ENCODE data around the gene CHRND.

The CHRND gene

DNA sequence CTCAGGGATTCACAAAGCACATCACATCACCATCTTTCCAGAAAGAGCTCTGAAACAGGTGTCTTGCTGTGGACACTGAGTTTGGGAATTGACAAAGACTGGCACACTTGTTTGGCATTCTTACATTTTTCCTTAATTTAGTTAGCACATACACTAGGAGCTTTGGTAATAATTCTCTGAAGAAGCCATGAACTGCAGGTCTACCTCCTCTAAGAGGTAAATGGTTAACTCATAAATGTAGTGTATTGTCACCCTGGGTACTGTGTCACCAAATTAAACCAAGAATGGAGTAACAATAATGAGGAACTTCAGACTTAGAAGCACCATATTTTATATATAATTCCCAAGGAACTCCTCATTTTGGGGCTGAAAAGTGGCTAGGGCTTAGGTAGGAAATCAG, 47.1 kb downstream of the CHRND start:
- POLR2A ChIA-PET: interaction anchor here (1.5 kb wide), 1 partner anchor 22 kb away, joined by 4 read pairs; the partner anchor contains the start of genes EIF4E2 and TIGD1
- TF ChIP-seq, protein P1, sequence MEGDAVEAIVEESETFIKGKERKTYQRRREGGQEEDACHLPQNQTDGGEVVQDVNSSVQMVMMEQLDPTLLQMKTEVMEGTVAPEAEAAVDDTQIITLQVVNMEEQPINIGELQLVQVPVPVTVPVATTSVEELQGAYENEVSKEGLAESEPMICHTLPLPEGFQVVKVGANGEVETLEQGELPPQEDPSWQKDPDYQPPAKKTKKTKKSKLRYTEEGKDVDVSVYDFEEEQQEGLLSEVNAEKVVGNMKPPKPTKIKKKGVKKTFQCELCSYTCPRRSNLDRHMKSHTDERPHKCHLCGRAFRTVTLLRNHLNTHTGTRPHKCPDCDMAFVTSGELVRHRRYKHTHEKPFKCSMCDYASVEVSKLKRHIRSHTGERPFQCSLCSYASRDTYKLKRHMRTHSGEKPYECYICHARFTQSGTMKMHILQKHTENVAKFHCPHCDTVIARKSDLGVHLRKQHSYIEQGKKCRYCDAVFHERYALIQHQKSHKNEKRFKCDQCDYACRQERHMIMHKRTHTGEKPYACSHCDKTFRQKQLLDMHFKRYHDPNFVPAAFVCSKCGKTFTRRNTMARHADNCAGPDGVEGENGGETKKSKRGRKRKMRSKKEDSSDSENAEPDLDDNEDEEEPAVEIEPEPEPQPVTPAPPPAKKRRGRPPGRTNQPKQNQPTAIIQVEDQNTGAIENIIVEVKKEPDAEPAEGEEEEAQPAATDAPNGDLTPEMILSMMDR (IDR thresholded peaks at IDR 0.05; ENCODE audit: insufficient read depth, low read length, missing control alignments): no peak
- no peak for DNase-seq (ENCODE audit: low read depth, low spot score)
- H3K4me3 ChIP-seq (ENCODE audit: low read depth, low read length): no peak overlapping the region
- CTCF ChIA-PET: no interaction called here

DNA sequence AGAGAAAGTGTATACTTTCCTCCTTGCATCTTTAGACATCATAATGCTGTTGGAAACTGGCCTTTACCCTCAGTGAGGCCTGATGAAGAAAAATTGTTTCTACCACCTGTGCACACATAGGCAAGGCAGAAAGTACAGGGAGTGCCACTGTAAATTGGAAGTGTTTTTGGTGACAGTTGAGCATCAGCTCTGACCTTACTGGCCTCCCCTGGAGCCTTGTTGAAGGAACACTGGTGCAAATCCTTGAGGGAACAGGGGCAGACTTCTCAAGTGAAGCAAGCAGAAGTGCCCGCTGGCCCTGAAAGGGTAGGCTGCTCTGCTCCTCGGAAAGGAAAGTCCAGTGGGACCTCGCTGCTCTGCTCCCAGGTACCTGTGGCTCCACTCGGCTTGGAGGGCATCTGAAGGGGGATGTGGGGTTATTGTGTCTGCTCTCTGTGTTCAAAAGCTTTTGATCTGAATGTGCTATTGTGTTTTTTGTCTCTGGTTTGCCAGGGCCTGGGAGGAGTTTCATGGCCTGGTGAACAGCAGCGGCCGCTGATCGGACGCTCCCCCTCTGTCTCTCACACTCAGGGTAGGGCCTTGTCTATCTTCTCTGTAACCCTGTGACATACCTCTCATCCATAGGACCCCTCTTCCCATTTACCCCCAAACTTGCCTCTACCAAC, 47.9 kb downstream of the CHRND start:
- H3K4me3 ChIP-seq (ENCODE audit: low read depth, low read length): no peak overlapping the region
- TF ChIP-seq, protein P1 (IDR thresholded peaks at IDR 0.05; ENCODE audit: insufficient read depth, low read length, missing control alignments): no peak
- ChIA-PET POLR2A (no interaction called here), CTCF (no interaction called here)
- DNase-seq (ENCODE audit: low read depth, low spot score): no peak

DNA sequence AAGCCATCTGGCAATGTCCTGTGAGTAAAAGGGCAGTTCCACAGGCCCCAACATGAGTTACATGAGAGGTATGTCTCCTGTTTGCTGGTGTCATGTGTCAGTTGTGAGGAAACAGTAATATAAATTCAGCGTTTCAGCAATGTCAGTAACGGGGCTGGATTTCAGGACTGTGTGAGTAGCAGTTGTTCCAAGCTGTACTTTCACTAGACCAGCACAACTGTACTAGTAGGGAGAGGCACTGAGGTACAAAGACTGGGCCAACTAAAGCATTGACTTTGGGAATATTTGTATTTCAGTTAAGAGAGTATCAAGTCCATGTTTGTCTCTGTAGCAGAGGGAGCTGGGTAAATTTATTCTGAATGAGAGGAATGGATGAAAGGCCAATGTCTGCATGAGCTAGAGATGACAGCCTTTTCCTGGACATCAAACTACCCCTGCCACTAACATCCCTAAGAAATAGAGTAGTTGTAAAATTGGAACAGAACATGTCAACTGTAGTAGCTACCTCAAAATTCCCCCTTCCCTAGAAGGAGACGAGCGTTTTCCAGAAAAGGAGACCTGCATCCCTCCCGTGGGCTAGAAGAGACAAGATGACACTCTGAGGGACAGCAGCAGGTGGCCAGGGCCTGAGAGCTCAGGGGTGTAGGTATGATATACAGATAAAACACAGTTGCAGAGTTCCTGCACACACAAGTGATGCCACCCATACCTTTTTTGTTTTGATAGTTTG, 48.9 kb downstream of the CHRND start:
- ChIA-PET POLR2A (no interaction called here), CTCF (interaction anchor here (1.3 kb wide), 1 partner anchor 30 kb away, joined by 3 read pairs; no protein-coding TSS in a partner anchor)
- TF ChIP-seq, protein P1 (IDR thresholded peaks at IDR 0.05; ENCODE audit: insufficient read depth, low read length, missing control alignments): no peak
- DNase-seq (ENCODE audit: low read depth, low spot score): peak; percentile 17
- no peak overlapping the region for H3K4me3 ChIP-seq (ENCODE audit: low read depth, low read length)

- H3K4me3 ChIP-seq (ENCODE audit: low read depth, low read length): no peak overlapping the region
- DNase-seq (ENCODE audit: low read depth, low spot score): no peak
- POLR2A ChIA-PET: no interaction called here
- CTCF ChIA-PET: interaction anchor here (1.3 kb wide), 1 partner anchor 29 kb away, joined by 3 read pairs; no protein-coding TSS in a partner anchor
- TF ChIP-seq, protein P1 (IDR thresholded peaks at IDR 0.05; ENCODE audit: insufficient read depth, low read length, missing control alignments): no peak
Measured at GRCh38 chr2:232575404-232575746, 49.4 kb downstream of the CHRND start.

DNA sequence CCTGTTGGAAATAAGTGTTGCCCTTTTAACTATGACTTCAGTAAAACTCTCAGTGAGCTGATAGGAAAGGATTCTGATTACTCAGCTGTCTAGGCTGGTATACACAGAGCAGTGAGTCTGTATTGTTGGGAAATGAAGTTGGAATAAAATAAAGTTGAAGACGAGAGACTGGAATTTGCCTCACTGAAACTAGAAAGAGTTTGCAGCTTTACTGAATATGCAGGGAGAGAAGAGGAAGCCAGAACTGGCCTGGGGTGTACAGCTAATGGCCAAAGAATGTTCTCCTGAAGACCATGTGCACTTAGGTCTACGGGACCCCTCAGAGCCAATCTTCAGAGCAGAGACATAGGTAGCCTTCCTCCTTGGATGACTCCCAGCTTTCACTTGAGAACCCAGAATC, 51.0 kb downstream of the CHRND start:
- peak; percentile 24 for DNase-seq (ENCODE audit: low read depth, low spot score)
- ChIA-PET POLR2A (interaction anchor here (0.7 kb wide), 1 partner anchor 483 kb away, joined by 3 read pairs; no protein-coding TSS in a partner anchor), CTCF (no interaction called here)
- TF ChIP-seq, protein P1 (IDR thresholded peaks at IDR 0.05; ENCODE audit: insufficient read depth, low read length, missing control alignments): no peak
- no peak overlapping the region for H3K4me3 ChIP-seq (ENCODE audit: low read depth, low read length)

DNA sequence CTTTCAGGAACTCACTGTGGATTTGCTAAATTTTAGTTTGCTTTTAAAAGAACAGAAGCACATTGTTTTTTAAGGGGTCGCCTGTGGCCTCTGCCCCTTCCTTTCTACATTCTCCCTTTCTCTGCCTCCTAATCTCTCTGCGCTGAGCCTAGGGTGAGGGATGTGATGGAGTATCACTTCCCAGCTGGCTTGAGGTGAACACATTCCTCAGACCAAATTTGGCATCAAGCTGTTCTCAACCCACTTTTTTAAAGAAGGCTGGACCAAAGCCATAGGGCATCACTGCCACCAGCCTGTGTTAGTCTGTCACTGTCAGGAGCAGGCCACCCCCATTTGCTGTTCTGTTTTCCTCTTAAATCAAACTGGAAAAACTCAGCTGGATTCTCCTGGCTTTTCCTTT, 51.9 kb downstream of the CHRND start:
- CTCF ChIA-PET: no interaction called here
- TF ChIP-seq, protein P1 (IDR thresholded peaks at IDR 0.05; ENCODE audit: insufficient read depth, low read length, missing control alignments): no peak
- no peak for DNase-seq (ENCODE audit: low read depth, low spot score)
- no peak overlapping the region for H3K4me3 ChIP-seq (ENCODE audit: low read depth, low read length)
- POLR2A ChIA-PET: no interaction called here

All from AG04449 (cell line).